Aorta (tissue), 5 donors: ENCODE measurements around the gene BICDL2. TPM values are rescaled to one million over a fixed set of nuclear protein-coding genes. Genes with fewer than 3 reads are reported as not detected.
"Not testable (repeated sequence)": the region's sequence is repeated elsewhere in the genome, so short reads cannot be mapped to it uniquely, and the experiment has no call there.

Experiments
- ATAC-seq: fragments of 200-7000 bp; cut with Tn5 transposase; one replicate; pipeline ENCODE4 v1.9.1; 2022; ENCODE audit warnings: moderate library complexity; ENCODE audit not compliant: low FRiP score
- DNase-seq, 2 donors: peaks; one replicate each; pipeline ENCODE4 v3.0.0-alpha.2; 2020
- H3K27ac ChIP-seq, 2 donors: one replicate each; pipeline ENCODE4 v1.5.1; 2013; ENCODE audit warnings: low read length in 2 of 2, mild to moderate bottlenecking in 2 of 2, moderate library complexity in 2 of 2, control low read depth in 1 of 2, inconsistent platforms in 1 of 2, low read depth in 1 of 2
- H3K27me3 ChIP-seq, 2 donors: one replicate each; pipeline ENCODE4 v1.6.1; 2013; ENCODE audit warnings: control low read depth in 1 of 2, low read length in 1 of 2, mild to moderate bottlenecking in 1 of 2, moderate library complexity in 1 of 2; ENCODE audit not compliant: insufficient read depth in 2 of 2, control insufficient read depth in 1 of 2
- H3K36me3 ChIP-seq, 2 donors: one replicate each; pipeline ENCODE4 v1.6.1; 2013; ENCODE audit warnings: control low read depth in 1 of 2, low read length in 1 of 2, mild to moderate bottlenecking in 1 of 2; ENCODE audit not compliant: insufficient read depth in 2 of 2, control insufficient read depth in 1 of 2
- H3K4me1 ChIP-seq, 2 donors: one replicate each; pipeline ENCODE4 v1.6.1; 2013; ENCODE audit warnings: low read length in 2 of 2, control low read depth in 1 of 2, mild to moderate bottlenecking in 1 of 2, moderate library complexity in 1 of 2; ENCODE audit not compliant: insufficient read depth in 2 of 2, control insufficient read depth in 1 of 2
- H3K4me3 ChIP-seq, 2 donors: one replicate each; pipeline ENCODE4 v1.5.1; 2013; ENCODE audit warnings: low read length in 2 of 2, control low read depth in 1 of 2, mild to moderate bottlenecking in 1 of 2
- H3K9me3 ChIP-seq: one replicate; pipeline ENCODE4 v1.6.1; 2013; ENCODE audit warnings: mild to moderate bottlenecking, low read length; ENCODE audit not compliant: control insufficient read depth
- WGBS, 2 donors: extraction: QIAGEN DNeasy Blood & Tissue Kit; methylation state at CpG; one replicate each; pipeline ENCODE4 v1.1.7; 2013; 5-methylcytosine and 5-hydroxymethylcytosine counted together
- intact Hi-C, 2 donors: fragments of 100-400 bp; cut with DNase I; formaldehyde crosslinking; loops; one replicate each; pipeline versions ENCODE4 v1.14.2 to v1.15.0; 2022
- polyA plus RNA-seq, 2 donors: library from polyadenylated mRNA; stranded (reverse); fragments of 200-250 nt; gene quantifications; one replicate each; pipeline ENCODE4 v1.2.3, GENCODE V29; 2013
- total RNA-seq, 2 donors: library from RNA; stranded (reverse); fragmentation: NEBNext Ultra II Directional; extraction: Animal tissue kit (Norgen Biotek cat#: 25700); gene quantifications; one replicate each; pipeline ENCODE4 v1.2.1, GENCODE V29; 2021
- donor health status: healthy with polysubstance abuse.
- donor health status: Bipolar disorder and iron deficiency.
- donor health status: DM: no; HTN: no; CAD: no.
- donor health status: DM: no; HTN: no; CAD: no.
- donor health status: DM: yes; HTN: yes; CAD: no.

BICDL2 gene
- total and polyA plus RNA-seq, 4 donors: 0.05 to 3.6 (median 0.14) TPM

DNA sequence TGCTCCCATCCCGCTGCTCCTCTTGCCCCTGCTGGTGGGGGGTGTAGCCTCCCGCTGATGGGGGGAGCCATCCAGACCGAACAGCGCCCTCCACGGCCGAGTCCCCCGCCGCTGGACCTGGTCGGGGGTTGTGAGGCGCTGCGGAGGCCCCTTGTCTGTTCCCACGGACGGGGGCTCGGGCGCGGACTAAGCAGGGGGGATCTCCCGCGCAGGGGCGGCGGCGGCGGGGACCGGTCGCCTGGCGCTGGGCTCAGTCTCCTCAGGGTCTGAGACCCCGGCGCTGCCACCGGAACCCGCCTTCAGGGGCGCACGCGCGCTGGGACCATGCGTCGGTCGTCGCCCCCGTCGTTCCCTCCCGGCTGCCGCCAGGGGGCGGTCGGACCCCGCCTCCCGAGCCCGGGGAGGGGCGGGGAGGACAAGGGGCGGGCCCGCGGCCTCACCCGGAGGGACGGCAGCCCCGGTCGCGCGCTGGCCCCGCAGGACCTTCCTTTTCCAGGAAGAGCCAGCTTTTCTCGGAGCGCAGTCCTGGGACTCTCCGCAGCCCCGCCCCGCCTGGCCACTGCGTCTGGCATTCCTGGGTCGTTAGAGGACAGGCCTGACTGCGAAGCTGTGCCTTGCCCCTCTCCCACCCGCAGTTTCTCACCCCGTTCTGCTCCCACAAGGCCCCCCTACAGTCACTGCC is 22.4 kb upstream of the BICDL2 start:
- DNase-seq (peak; percentile 95 to 96), ATAC-seq (peak; percentile 97)
- intact Hi-C loops: loop anchor here (1.0 to 5.0 kb wide), 5 partner anchors 48 to 108 kb away; no protein-coding TSS in a partner anchor
- H3K4me1 ChIP-seq: no peaks in the 10 kb centered on the region
- H3K9me3 ChIP-seq: no peaks in the 10 kb centered on the region
- no peaks in the 10 kb centered on the region for H3K27me3 ChIP-seq
- WGBS, 2 donors: 1% methylated on average over 47 to 67 of the region's 67 CpGs
- no peaks in the 10 kb centered on the region for H3K36me3 ChIP-seq
- peak overlapping the region in 1 of 2 donors; percentile 3 for H3K27ac ChIP-seq
- peak overlapping the region; percentile 43 to 48 for H3K4me3 ChIP-seq

DNA sequence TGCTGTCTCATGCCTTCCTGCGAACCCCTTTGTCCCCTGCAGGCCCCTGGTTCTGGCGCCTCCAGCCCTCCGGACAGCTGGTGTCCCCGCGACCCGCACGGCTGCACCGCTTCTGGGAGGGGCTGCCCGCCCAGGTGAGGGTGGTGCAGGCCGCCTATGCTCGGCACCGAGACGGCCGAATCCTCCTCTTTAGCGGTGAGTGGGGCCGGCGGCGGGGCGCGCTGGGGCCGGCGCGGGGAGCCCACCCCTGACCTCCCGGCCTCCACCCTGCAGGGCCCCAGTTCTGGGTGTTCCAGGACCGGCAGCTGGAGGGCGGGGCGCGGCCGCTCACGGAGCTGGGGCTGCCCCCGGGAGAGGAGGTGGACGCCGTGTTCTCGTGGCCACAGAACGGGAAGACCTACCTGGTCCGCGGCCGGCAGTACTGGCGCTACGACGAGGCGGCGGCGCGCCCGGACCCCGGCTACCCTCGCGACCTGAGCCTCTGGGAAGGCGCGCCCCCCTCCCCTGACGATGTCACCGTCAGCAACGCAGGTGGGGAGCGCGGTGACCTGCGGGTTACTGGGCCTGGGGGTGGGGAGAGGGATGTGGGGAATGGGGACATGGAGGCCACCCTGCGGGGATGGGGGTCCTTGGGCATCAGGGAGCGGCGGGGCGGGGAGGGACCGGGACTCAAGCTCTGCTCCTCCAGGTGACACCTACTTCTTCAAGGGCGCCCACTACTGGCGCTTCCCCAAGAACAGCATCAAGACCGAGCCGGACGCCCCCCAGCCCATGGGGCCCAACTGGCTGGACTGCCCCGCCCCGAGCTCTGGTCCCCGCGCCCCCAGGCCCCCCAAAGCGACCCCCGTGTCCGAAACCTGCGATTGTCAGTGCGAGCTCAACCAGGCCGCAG is 21.6 kb upstream of the BICDL2 start:
- Histone ChIP-seq H3K9me3 (no peaks in the 10 kb centered on the region), H3K4me3 (peak overlapping the region; percentile 43 to 48), H3K27ac (no peak overlapping the region), H3K4me1 (no peaks in the 10 kb centered on the region), H3K27me3 (no peaks in the 10 kb centered on the region), H3K36me3 (no peaks in the 10 kb centered on the region)
- 15 to 18% methylated on average over 55 to 77 of the region's 77 CpGs for WGBS, 2 donors
- DNase-seq (peak in 1 of 2 donors; percentile 72), ATAC-seq (peak; percentile 33)
- intact Hi-C loops: loop anchor here (1.0 to 5.0 kb wide), 5 partner anchors 49 to 109 kb away; no protein-coding TSS in a partner anchor

DNA sequence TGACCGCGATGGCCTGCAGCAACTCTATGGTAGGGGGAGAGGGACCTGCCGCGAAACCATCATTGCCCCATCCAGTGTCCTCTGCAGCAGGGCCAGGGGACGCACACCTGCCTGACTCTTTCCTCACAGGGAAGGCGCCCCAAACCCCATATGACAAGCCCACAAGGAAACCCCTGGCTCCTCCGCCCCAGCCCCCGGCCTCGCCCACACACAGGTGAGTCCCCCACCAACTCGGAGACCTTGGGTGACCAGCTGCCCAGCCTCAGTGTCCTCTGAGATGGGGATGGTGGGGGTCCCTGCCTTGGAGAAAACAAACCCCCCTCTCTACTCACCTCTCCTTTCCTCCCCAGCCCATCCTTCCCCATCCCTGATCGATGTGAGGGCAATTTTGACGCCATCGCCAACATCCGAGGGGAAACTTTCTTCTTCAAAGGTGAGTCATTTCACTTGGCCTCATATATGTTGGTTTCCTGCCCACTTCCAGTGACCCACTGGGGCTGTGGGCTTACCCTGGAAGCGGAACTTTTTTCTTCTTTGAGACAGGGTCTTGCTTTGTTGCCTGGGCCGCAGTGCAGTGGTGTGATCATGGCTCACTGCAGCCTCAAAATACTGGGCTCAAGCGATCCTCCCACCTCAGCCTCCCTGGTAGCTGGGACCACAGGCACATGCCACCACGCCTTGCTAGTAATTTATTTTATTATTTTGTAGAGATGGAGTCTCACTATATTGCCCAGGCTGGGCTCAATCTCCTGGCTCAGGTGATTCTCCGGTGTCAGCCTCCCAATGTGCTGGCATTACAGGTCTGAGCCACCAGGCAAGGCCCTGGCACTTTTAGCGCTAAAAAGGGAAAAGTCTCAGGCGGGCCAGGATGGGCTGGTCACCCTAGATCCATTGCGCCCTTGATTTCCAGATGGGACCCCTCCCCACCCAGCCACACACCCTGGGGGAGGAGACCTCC is 20.7 kb upstream of the BICDL2 start:
- no peaks in the 10 kb centered on the region for H3K4me1 ChIP-seq
- no peaks in the 10 kb centered on the region for H3K36me3 ChIP-seq
- no peak overlapping the region for H3K4me3 ChIP-seq
- WGBS, 2 donors: 92 to 94% methylated on average over 22 of the region's 22 CpGs
- H3K9me3 ChIP-seq: no peaks in the 10 kb centered on the region
- intact Hi-C loops: loop anchor here (2.0 to 5.0 kb wide), 4 partner anchors 50 to 110 kb away; no protein-coding TSS in a partner anchor
- no peak overlapping the region for H3K27ac ChIP-seq
- H3K27me3 ChIP-seq: no peaks in the 10 kb centered on the region
- DNase-seq: no peak
- ATAC-seq: no peak

DNA sequence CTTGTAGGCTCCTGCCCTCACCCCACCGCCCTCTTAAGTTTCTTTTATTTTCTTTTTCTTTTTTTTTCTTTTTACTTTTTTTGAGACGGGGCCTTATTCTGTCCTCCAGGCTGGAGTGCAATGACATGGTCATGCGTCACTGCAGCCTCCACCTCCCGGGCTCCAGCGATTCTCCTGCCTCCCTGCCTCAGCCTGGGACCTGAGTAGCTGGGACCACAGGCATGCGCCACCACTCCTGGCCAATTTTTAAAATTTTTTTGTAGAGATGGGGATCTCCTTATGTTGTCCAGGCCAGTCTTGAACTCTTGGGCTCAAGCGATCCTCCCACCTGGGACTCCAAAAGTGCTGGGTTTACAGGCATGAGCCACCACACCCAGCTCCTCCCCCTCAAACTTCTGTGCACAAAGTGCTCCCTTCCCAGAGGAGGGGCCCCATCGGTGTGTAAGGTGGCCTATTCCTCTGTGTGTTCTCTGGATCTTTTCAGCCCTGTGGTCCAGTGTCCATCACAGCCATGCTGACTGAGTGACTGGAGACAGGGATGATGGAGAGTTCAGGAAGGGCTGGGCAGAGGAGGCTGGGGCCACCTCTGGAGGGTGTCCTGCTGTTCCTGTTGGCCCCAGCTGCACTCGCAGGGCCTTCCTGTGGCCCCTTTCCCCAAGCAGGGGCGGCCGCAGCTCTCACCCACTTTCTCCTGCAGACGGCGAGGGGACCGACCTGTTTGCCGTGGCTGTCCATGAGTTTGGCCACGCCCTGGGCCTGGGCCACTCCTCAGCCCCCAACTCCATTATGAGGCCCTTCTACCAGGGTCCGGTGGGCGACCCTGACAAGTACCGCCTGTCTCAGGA is 19.8 kb upstream of the BICDL2 start:
- intact Hi-C loops: loop anchor here (5.0 kb wide), 3 partner anchors 51 to 111 kb away; no protein-coding TSS in a partner anchor
- H3K27ac ChIP-seq: no peak overlapping the region
- H3K9me3 ChIP-seq: no peaks in the 10 kb centered on the region

DNA sequence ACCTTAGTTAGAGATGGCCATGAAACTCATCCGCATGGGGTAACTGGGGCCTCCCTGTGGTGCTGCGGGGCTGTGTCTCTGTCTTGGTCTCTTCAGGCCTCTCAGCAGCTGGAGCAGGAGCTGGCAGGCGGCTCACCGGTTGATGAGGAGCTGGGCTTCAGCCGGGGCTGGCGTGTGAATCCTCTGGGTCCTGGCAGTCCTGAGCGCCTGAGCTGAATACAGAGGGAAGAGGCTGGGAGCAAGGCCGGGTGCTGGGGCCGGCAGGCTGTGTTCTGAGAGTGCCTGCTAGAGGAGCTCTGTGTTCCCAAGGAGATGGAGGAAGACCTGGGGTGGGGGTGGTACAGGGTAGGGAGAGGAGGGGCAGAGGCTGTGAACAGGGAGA is 19.0 kb upstream of the BICDL2 start:
- H3K4me3 ChIP-seq, H3K36me3 ChIP-seq, H3K4me1 ChIP-seq, ATAC-seq, H3K9me3 ChIP-seq, DNase-seq, H3K27me3 ChIP-seq, H3K27ac ChIP-seq: not testable (repeated sequence)
- 54 to 55% methylated on average over 9 of the region's 9 CpGs for WGBS, 2 donors
- intact Hi-C loops: loop anchor here (5.0 kb wide), 3 partner anchors 52 to 112 kb away; no protein-coding TSS in a partner anchor

More for the DNA sequence above, 19.8 kb upstream of the BICDL2 start:
- no peak for ATAC-seq
- Histone ChIP-seq H3K4me3 (no peak overlapping the region), H3K36me3 (no peaks in the 10 kb centered on the region), H3K27me3 (no peaks in the 10 kb centered on the region), H3K4me1 (no peaks in the 10 kb centered on the region)
- DNase-seq: no peak
- WGBS, 2 donors: 83 to 85% methylated on average over 19 of the region's 19 CpGs

DNA sequence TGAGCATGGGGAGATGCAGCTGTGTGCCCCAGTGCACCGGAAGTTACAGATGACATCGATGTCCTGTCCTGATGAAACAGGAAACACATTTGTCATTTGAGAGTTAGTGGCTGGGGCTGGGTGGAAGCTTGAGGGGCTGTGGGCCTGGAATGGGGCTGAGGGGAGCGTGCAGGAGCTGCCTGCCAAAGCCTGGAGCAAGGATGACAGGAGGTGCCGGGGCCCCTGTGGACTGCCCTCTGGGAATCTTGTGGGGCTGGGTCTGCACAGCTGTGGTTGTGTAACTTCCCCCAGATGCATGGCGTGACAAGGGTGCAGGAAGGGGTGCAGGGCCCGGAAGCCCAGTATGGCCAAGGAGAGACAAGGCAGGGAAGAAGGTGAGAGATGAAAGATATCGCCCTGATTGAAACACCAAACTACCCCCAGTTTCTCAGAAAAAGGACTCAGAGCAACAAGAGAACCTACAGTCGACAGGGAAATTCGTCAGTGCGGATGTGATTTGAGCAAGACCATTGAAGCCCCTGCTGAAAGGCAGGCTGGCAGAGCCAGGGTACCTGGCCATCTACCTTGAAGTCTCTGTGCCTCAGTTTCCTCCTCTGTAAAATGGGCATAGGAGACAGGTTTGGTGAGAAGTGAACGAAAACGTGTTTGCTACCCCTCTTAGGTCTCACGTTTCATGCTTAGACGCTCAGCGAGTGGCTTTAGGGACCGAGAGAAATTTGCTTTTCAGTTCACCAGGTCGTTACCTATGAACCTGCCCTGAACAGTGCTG is 18.4 kb upstream of the BICDL2 start:
- no peaks in the 10 kb centered on the region for H3K4me1 ChIP-seq
- H3K36me3 ChIP-seq: no peaks in the 10 kb centered on the region
- DNase-seq: no peak
- 80 to 83% methylated on average over 17 of the region's 17 CpGs for WGBS, 2 donors
- H3K9me3 ChIP-seq: no peaks in the 10 kb centered on the region
- no peak for ATAC-seq
- no peaks in the 10 kb centered on the region for H3K27me3 ChIP-seq
- intact Hi-C loops: loop anchor here (5.0 kb wide), 3 partner anchors 52 to 112 kb away; no protein-coding TSS in a partner anchor
- no peak overlapping the region for H3K27ac ChIP-seq
- no peak overlapping the region for H3K4me3 ChIP-seq

DNA sequence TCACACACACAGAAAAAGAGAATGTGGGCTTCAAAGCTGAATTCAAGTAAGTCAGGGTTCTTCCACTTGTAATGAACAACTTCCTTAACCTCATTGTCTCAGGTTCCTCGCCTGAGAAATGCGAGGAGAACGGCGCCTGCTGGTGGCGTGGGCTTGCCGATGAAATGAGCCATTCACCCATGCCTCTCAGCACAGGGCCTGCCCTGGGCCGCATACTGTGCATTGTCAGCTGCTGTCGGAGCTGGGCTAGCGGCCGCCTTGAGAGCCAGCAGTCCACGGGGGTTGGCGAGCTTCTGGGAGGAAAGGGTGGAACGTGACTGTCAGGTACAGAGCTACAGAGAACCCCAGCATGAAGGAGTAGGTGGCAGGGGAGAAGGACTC is 16.6 kb upstream of the BICDL2 start:
- H3K36me3 ChIP-seq, H3K27ac ChIP-seq, H3K9me3 ChIP-seq, DNase-seq, intact Hi-C loops, ATAC-seq, H3K4me3 ChIP-seq, H3K4me1 ChIP-seq, H3K27me3 ChIP-seq: not testable (repeated sequence)
- 90 to 91% methylated on average over 13 of the region's 13 CpGs for WGBS, 2 donors
